HepG2 (cell line): ENCODE measurements around the gene EARS2. TPM values are rescaled to one million over a fixed set of nuclear protein-coding genes. Genes with fewer than 3 reads are reported as not detected.

ENCODE experiments used
- BHLHE40 ChIP-seq: IDR thresholded peaks from 2 replicates; pipeline ENCODE4 v1.6.1; 2011; ENCODE audit warnings: low read length, improper control_type of control experiment
- GATA4 ChIP-seq: sonication (generic); IDR thresholded peaks from 2 replicates; pipeline ENCODE4 v1.6.1; 2016; ENCODE audit warnings: antibody characterized with exemption, low read depth, borderline replicate concordance
- MXI1 ChIP-seq: IDR thresholded peaks from 3 replicates; pipeline ENCODE4 v1.6.1; 2012; ENCODE audit warnings: low read depth, low read length, inconsistent platforms, borderline replicate concordance
- REL ChIP-seq: sonication (generic); formaldehyde crosslinking; conservative IDR thresholded peaks from 2 replicates; pipeline ENCODE4 v1.8.0; 2022; ENCODE audit warnings: mild to moderate bottlenecking, missing genetic modification reagents, moderate library complexity
- TMF1 ChIP-seq: sonication (generic); formaldehyde crosslinking; IDR thresholded peaks from 2 replicates; pipeline ENCODE4 v1.8.1; 2022; ENCODE audit warnings: low read depth, missing genetic modification reagents
- ZNF264 ChIP-seq: sonication (generic); formaldehyde crosslinking; IDR thresholded peaks from 2 replicates; pipeline ENCODE4 v1.4.0; 2020; ENCODE audit warnings: missing genetic modification reagents
- ZNF451 ChIP-seq: sonication (generic); formaldehyde crosslinking; IDR thresholded peaks from 2 replicates; pipeline ENCODE4 v1.5.0; 2020; ENCODE audit warnings: mild to moderate bottlenecking, missing genetic modification reagents
- ZNF510 ChIP-seq: sonication (generic); formaldehyde crosslinking; IDR thresholded peaks from 2 replicates; pipeline ENCODE4 v1.4.0; 2020; ENCODE audit warnings: low read depth, mild to moderate bottlenecking, missing genetic modification reagents
- ZSCAN30 ChIP-seq: sonication (generic); formaldehyde crosslinking; IDR thresholded peaks from 2 replicates; pipeline ENCODE4 v1.5.0; 2020; ENCODE audit warnings: mild to moderate bottlenecking, missing genetic modification reagents
- polyA plus RNA-seq, 8 experiments: library from polyadenylated mRNA; depleted of rRNA in 3 of 8; stranded (reverse) in 7 of 8; unstranded in 1 of 8; fragments of >200 nt; fragmentation: Illumina TruSeq in 4 of 8; extraction: Trizol in 4 of 8; gene quantifications; 2 replicates each; pipeline versions ENCODE4 v1.2.1 to v1.2.3, GENCODE V29; 2011 to 2016; ENCODE audit warnings: low read depth in 4 of 8, missing spikeins in 1 of 8, mixed read lengths in 1 of 8; ENCODE audit not compliant: insufficient read depth in 1 of 8
- total RNA-seq, 5 experiments: library from RNA; depleted of rRNA; stranded (reverse); fragments of >200 nt; fragmentation: Illumina TruSeq; extraction: Trizol; gene quantifications; 2 replicates each; pipeline ENCODE4 v1.2.3, GENCODE V29; 2016; ENCODE audit warnings: low read depth in 1 of 5
- TF ChIP-seq, protein P1 (sequence below): fragments of 450-650 bp; IDR thresholded peaks from 2 replicates; pipeline ENCODE4 v1.6.1; 2017
- TF ChIP-seq, protein P2 (sequence below): sonication (generic); formaldehyde crosslinking; IDR thresholded peaks from 2 replicates; pipeline ENCODE4 v1.8.1; 2023; ENCODE audit warnings: missing genetic modification reagents, inconsistent platforms, borderline replicate concordance
- TF ChIP-seq, protein P3 (sequence below): sonication (generic); formaldehyde crosslinking; IDR thresholded peaks from 2 replicates; pipeline ENCODE4 v1.4.0; 2020; ENCODE audit warnings: mild to moderate bottlenecking, missing genetic modification reagents
- TF ChIP-seq, protein P4 (sequence below): sonication (generic); formaldehyde crosslinking; IDR thresholded peaks from 2 replicates; pipeline ENCODE4 v1.4.0; 2020; ENCODE audit warnings: missing genetic modification reagents, mild to moderate bottlenecking, borderline replicate concordance

Gene EARS2
- total and polyA plus RNA-seq, 2 of the 13 experiments (the other 11 are each of a cell fraction or from before 2014, with no cell fraction given): 49.4 to 80.4 TPM

DNA sequence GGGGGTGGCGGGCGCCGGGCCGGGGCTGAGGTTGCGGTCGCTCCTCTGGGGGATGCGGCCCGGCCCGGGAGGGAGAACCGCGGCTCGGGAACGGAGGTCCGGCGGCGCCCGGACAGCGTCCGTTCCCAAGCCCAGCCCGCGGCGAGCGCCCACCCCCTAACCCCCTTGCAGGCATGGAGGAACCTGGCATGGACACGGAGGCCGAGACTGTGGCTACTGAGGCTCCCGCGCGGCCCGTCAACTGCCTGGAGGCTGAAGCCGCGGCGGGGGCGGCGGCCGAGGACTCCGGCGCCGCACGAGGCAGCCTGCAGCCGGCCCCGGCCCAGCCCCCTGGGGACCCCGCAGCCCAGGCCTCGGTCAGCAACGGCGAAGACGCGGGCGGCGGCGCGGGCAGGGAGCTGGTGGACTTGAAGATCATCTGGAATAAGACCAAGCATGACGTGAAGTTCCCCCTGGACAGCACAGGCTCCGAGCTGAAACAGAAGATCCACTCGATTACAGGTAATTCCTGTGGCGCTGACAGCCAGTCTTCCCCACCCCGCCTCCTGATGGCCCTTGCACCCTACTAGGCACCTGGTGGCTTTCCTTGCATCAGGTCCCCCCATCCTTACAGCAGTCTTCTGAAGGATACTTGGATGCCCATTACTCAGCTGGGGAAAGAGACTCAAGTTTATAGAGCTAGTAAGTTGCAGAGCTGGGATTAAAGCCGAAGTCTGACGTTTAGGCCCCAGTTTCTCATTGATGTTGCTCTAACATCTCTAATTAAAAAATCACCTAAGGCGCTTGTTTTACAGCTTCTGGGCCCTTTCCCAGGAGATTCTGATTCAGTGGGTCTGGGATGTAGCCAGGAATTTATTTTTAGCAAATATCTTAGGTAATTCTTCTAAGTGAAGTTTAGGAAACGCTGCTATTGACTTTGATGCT is 891 bp upstream of the EARS2 start (continued):
- TF ChIP-seq ZNF451 (CRISPR knock-in tag): no peak; the same call in 1 of the 2 replicates
- no peak for TF ChIP-seq GATA4
- TF ChIP-seq, protein P1, sequence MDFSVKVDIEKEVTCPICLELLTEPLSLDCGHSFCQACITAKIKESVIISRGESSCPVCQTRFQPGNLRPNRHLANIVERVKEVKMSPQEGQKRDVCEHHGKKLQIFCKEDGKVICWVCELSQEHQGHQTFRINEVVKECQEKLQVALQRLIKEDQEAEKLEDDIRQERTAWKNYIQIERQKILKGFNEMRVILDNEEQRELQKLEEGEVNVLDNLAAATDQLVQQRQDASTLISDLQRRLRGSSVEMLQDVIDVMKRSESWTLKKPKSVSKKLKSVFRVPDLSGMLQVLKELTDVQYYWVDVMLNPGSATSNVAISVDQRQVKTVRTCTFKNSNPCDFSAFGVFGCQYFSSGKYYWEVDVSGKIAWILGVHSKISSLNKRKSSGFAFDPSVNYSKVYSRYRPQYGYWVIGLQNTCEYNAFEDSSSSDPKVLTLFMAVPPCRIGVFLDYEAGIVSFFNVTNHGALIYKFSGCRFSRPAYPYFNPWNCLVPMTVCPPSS: no peak
- TF ChIP-seq TMF1 (CRISPR knock-in tag): peak; percentile 65; the same call in 1 of the 2 replicates
- TF ChIP-seq, protein P2, sequence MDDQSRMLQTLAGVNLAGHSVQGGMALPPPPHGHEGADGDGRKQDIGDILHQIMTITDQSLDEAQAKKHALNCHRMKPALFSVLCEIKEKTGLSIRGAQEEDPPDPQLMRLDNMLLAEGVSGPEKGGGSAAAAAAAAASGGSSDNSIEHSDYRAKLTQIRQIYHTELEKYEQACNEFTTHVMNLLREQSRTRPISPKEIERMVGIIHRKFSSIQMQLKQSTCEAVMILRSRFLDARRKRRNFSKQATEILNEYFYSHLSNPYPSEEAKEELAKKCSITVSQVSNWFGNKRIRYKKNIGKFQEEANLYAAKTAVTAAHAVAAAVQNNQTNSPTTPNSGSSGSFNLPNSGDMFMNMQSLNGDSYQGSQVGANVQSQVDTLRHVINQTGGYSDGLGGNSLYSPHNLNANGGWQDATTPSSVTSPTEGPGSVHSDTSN (CRISPR knock-in tag): no peak
- TF ChIP-seq REL (CRISPR knock-in tag): no peak
- no peak for TF ChIP-seq ZNF510
- TF ChIP-seq MXI1: no peak; the same call in 2 of the 3 replicates
- TF ChIP-seq, protein P3, sequence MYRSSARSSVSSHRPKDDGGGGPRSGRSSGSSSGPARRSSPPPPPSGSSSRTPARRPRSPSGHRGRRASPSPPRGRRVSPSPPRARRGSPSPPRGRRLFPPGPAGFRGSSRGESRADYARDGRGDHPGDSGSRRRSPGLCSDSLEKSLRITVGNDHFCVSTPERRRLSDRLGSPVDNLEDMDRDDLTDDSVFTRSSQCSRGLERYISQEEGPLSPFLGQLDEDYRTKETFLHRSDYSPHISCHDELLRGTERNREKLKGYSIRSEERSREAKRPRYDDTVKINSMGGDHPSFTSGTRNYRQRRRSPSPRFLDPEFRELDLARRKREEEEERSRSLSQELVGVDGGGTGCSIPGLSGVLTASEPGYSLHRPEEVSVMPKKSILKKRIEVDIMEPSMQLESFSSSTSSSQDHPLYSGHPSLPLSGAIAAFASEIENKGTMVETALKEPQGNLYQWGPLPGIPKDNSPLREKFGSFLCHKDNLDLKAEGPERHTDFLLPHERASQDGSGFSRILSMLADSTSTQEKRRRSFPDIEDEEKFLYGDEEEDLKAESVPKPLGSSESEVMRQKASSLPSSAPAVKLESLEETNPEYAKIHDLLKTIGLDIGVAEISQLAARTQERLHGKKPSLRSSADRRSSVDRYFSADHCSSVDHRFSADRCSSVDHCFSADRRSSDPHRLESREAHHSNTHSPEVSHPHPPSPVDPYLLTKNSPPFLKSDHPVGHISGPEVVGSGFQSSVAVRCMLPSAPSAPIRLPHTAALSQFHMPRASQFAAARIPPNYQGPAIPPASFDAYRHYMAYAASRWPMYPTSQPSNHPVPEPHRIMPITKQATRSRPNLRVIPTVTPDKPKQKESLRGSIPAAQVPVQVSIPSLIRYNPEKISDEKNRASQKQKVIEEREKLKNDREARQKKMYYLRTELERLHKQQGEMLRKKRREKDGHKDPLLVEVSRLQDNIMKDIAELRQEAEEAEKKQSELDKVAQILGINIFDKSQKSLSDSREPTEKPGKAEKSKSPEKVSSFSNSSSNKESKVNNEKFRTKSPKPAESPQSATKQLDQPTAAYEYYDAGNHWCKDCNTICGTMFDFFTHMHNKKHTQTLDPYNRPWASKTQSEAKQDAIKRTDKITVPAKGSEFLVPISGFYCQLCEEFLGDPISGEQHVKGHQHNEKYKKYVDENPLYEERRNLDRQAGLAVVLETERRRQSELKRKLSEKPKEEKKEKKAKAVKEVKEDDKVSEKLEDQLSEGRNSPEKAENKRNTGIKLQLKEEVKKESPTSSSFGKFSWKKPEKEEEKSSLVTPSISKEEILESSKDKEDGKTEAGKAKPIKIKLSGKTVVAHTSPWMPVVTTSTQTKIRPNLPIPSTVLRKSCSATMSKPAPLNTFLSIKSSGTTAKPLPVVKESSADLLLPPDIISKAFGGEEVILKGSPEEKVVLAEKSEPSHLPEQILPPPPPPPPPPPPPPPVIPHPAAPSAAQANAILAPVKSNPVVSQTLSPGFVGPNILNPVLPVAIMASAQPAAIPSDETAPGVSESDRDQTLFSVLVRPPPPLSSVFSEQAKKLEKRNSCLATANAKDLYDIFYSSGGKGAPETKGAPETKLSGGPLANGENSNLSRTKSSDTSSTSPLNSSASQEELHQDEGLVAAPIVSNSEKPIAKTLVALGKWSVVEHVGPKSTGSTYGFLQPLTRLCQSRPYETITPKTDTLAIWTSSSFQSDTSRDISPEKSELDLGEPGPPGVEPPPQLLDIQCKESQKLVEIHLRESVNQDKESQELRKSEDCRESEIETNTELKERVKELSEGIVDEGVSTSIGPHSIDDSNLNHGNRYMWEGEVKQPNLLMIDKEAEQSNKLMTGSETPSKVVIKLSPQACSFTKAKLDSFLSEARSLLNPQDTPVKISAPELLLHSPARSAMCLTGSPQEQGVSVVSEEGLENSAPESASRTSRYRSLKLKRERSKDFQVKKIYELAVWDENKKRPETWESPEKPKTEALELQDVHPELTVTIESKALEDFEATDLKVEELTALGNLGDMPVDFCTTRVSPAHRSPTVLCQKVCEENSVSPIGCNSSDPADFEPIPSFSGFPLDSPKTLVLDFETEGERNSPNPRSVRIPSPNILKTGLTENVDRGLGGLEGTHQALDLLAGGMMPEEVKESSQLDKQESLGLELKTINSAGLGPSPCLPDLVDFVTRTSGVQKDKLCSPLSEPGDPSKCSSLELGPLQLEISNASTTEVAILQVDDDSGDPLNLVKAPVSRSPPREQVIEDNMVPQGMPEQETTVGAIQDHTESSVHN (CRISPR knock-in tag): no peak
- TF ChIP-seq, protein P4, sequence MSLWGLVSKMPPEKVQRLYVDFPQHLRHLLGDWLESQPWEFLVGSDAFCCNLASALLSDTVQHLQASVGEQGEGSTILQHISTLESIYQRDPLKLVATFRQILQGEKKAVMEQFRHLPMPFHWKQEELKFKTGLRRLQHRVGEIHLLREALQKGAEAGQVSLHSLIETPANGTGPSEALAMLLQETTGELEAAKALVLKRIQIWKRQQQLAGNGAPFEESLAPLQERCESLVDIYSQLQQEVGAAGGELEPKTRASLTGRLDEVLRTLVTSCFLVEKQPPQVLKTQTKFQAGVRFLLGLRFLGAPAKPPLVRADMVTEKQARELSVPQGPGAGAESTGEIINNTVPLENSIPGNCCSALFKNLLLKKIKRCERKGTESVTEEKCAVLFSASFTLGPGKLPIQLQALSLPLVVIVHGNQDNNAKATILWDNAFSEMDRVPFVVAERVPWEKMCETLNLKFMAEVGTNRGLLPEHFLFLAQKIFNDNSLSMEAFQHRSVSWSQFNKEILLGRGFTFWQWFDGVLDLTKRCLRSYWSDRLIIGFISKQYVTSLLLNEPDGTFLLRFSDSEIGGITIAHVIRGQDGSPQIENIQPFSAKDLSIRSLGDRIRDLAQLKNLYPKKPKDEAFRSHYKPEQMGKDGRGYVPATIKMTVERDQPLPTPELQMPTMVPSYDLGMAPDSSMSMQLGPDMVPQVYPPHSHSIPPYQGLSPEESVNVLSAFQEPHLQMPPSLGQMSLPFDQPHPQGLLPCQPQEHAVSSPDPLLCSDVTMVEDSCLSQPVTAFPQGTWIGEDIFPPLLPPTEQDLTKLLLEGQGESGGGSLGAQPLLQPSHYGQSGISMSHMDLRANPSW (CRISPR knock-in tag): no peak
- peak; percentile 54; the same call in 1 of the 2 replicates for TF ChIP-seq ZNF264 (CRISPR knock-in tag)
- no peak for TF ChIP-seq BHLHE40
- TF ChIP-seq ZSCAN30 (CRISPR knock-in tag): no peak
